ENCODE data around the gene CBARP.
A peak's percentile ranks its signal among the peaks of the same experiment; 100 is the strongest.

Gene CBARP

GRCh38 chr19:1239796-1240737 lies 2.3 kb upstream of the CBARP start:
- peak overlapping the region; percentile 25 for H3K27ac ChIP-seq
- in situ Hi-C loops (cut with HindIII; ENCODE audit: low pct_ligation_motif_present, low sequenced_read_pairs), result loop anchor here (25.0 kb wide), 1 partner anchor 128 kb away; the partner anchor contains the start of gene GPX4
- TF ChIP-seq CTCF (IDR thresholded peaks at IDR 0.05; ENCODE audit: low read depth, low read length, missing control alignments), result peak; percentile 62
- peak; percentile 67 for DNase-seq
- peaks cover 7% of the 10 kb centered on the region for H3K36me3 ChIP-seq (replicated peaks)
- H3K27me3 ChIP-seq (replicated peaks), result no peaks in the 10 kb centered on the region
- H3K4me3 ChIP-seq (ENCODE audit: low read depth, low read length), result peak overlapping the region; percentile 47

- Histone ChIP-seq H3K27me3 (replicated peaks) (no peaks in the 10 kb centered on the region), H3K4me3 (ENCODE audit: low read depth, low read length) (no peak overlapping the region), H3K36me3 (replicated peaks) (peaks cover 14% of the 10 kb centered on the region), H3K27ac (no peak overlapping the region)
- DNase-seq, result no peak
- TF ChIP-seq CTCF (IDR thresholded peaks at IDR 0.05; ENCODE audit: low read depth, low read length, missing control alignments), result no peak
- in situ Hi-C loops (cut with HindIII; ENCODE audit: low pct_ligation_motif_present, low sequenced_read_pairs), result loop anchor here (25.0 kb wide), 1 partner anchor 127 kb away; the partner anchor contains the start of gene GPX4
Measured at GRCh38 chr19:1239420-1239795, 1.6 kb upstream of the CBARP start.

- TF ChIP-seq CTCF (IDR thresholded peaks at IDR 0.05; ENCODE audit: low read depth, low read length, missing control alignments), result no peak
- DNase-seq, result no peak
- Histone ChIP-seq H3K4me3 (ENCODE audit: low read depth, low read length) (peak overlapping the region; percentile 72), H3K27me3 (replicated peaks) (no peaks in the 10 kb centered on the region), H3K36me3 (replicated peaks) (peaks cover 21% of the 10 kb centered on the region), H3K27ac (no peak overlapping the region)
- in situ Hi-C loops (cut with HindIII; ENCODE audit: low pct_ligation_motif_present, low sequenced_read_pairs), result loop anchor here (25.0 kb wide), 1 partner anchor 126 kb away; the partner anchor contains the start of gene GPX4
Measured at GRCh38 chr19:1238369-1239303, 831 bp upstream of the CBARP start.

GRCh38 chr19:1237027-1237659 lies 662 bp downstream of the CBARP start:
- Histone ChIP-seq H3K27me3 (replicated peaks) (no peaks in the 10 kb centered on the region), H3K36me3 (replicated peaks) (peaks cover 27% of the 10 kb centered on the region), H3K4me3 (ENCODE audit: low read depth, low read length) (peak overlapping the region; percentile 72), H3K27ac (no peak overlapping the region)
- TF ChIP-seq CTCF (IDR thresholded peaks at IDR 0.05; ENCODE audit: low read depth, low read length, missing control alignments), result no peak
- DNase-seq, result no peak
- in situ Hi-C loops (cut with HindIII; ENCODE audit: low pct_ligation_motif_present, low sequenced_read_pairs), result loop anchor here (25.0 kb wide), 1 partner anchor 125 kb away; the partner anchor contains the start of gene GPX4

- Histone ChIP-seq H3K27me3 (replicated peaks) (no peaks in the 10 kb centered on the region), H3K4me3 (ENCODE audit: low read depth, low read length) (peak overlapping the region; percentile 72), H3K36me3 (replicated peaks) (peaks cover 27% of the 10 kb centered on the region), H3K27ac (no peak overlapping the region)
- no peak for DNase-seq
- no peak for TF ChIP-seq CTCF (IDR thresholded peaks at IDR 0.05; ENCODE audit: low read depth, low read length, missing control alignments)
- in situ Hi-C loops (cut with HindIII; ENCODE audit: low pct_ligation_motif_present, low sequenced_read_pairs), result loop anchor here (25.0 kb wide), 1 partner anchor 124 kb away; the partner anchor contains the start of gene GPX4
Measured at GRCh38 chr19:1236576-1236975, 1.2 kb downstream of the CBARP start.
